Activated CD8-positive, alpha-beta T cell treated with anti-CD3 and anti-CD28 coated beads, Interleukin-2, amount 10 ng/mL, durations not matched to agents 7 days and 5 days (primary cell): ENCODE data around the gene ARMH1. TPM values are rescaled to one million over a fixed set of nuclear protein-coding genes. Genes with fewer than 3 reads are reported as not detected.
"Not testable (repeated sequence)": the region's sequence is repeated elsewhere in the genome, so short reads cannot be mapped to it uniquely, and the experiment has no call there.

ENCODE experiments used
- ATAC-seq: fragments of 150-1000 bp; cut with Tn5 transposase; one replicate; pipeline ENCODE4 v1.10.0; 2021; ENCODE audit warnings: moderate library complexity
- CTCF ChIA-PET: fragments of 350-600 bp; sonication (Branson Sonifier 250); formaldehyde crosslinking; loops from one replicate; lab custom pipeline; 2021; ENCODE audit warnings: antibody characterized with exemption; lab: Charles Lee
- POLR2A ChIA-PET: fragments of 350-600 bp; sonication (Branson Sonifier 250); formaldehyde crosslinking; loops from one replicate; lab custom pipeline; 2021; ENCODE audit warnings: antibody characterized with exemption; lab: Charles Lee
- DNase-seq: peaks from one replicate; pipeline ENCODE4 v3.0.0-alpha.2; 2020
- H3K27ac Mint-ChIP-seq: one replicate; pipeline ENCODE4 v1.8.0; 2021; ENCODE audit warnings: mild to moderate bottlenecking, mixed read lengths
- H3K27me3 Mint-ChIP-seq: one replicate; pipeline ENCODE4 v1.8.0; 2021; ENCODE audit warnings: low read depth, mixed read lengths
- H3K36me3 Mint-ChIP-seq: one replicate; pipeline ENCODE4 v1.8.0; 2021; ENCODE audit warnings: low read depth, mixed read lengths
- H3K4me1 Mint-ChIP-seq: one replicate; pipeline ENCODE4 v1.8.0; 2021; ENCODE audit warnings: low read depth, mixed read lengths
- H3K4me3 Mint-ChIP-seq: one replicate; pipeline ENCODE4 v1.8.0; 2021; ENCODE audit warnings: mild to moderate bottlenecking, mixed read lengths
- H3K9me3 Mint-ChIP-seq: one replicate; pipeline ENCODE4 v1.8.0; 2022; ENCODE audit warnings: mixed read lengths; ENCODE audit not compliant: insufficient read depth
- total RNA-seq, 2 experiments: library from RNA; stranded (reverse); gene quantifications; one replicate each; pipeline ENCODE4 v1.2.3, GENCODE V29; 2021

The ARMH1 gene
- total RNA-seq, 2 experiments from 2014 or later: 80.0 to 88.4 TPM

- POLR2A ChIA-PET: interaction anchor here (2.2 to 5.1 kb wide), 2 partner anchors 26 to 64 kb away, joined by 6 to 75 read pairs; no protein-coding TSS in a partner anchor
- no peak for ATAC-seq
- H3K36me3 Mint-ChIP-seq: no peaks in the 10 kb centered on the region
- no peak overlapping the region for H3K4me3 Mint-ChIP-seq
- CTCF ChIA-PET: interaction anchor here (0.9 to 2.8 kb wide), 7 partner anchors 8 to 43 kb away, joined by 3 to 19 read pairs (median 10); no protein-coding TSS in a partner anchor
- peak overlapping the region; percentile 57 for H3K27ac Mint-ChIP-seq
- peaks cover 31% of the 10 kb centered on the region for H3K4me1 Mint-ChIP-seq
- H3K27me3 Mint-ChIP-seq: peaks cover 4% of the 10 kb centered on the region
- no peak for DNase-seq
- no peaks in the 10 kb centered on the region for H3K9me3 Mint-ChIP-seq
Measured at GRCh38 chr1:44695671-44696070, 21.2 kb downstream of the ARMH1 start.

- Mint-ChIP-seq H3K36me3 (no peaks in the 10 kb centered on the region), H3K27ac (peak overlapping the region; percentile 89), H3K4me1 (peaks cover 31% of the 10 kb centered on the region), H3K9me3 (no peaks in the 10 kb centered on the region), H3K27me3 (peaks cover 4% of the 10 kb centered on the region), H3K4me3 (no peak overlapping the region)
- DNase-seq: no peak
- ATAC-seq: no peak
- ChIA-PET CTCF (interaction anchor here (0.7 to 2.8 kb wide), 14 partner anchors 8 to 89 kb away, joined by 3 to 19 read pairs (median 6); partner anchors contain the start of genes ARMH1, RNU5D-1 and TMEM53), POLR2A (interaction anchor here (0.6 to 5.1 kb wide), 6 partner anchors 12 to 85 kb away, joined by 3 to 75 read pairs (median 8); partner anchors contain the start of genes ARMH1, RNU5D-1 and TMEM53)
Measured at GRCh38 chr1:44696101-44696500, 21.6 kb downstream of the ARMH1 start.

DNA sequence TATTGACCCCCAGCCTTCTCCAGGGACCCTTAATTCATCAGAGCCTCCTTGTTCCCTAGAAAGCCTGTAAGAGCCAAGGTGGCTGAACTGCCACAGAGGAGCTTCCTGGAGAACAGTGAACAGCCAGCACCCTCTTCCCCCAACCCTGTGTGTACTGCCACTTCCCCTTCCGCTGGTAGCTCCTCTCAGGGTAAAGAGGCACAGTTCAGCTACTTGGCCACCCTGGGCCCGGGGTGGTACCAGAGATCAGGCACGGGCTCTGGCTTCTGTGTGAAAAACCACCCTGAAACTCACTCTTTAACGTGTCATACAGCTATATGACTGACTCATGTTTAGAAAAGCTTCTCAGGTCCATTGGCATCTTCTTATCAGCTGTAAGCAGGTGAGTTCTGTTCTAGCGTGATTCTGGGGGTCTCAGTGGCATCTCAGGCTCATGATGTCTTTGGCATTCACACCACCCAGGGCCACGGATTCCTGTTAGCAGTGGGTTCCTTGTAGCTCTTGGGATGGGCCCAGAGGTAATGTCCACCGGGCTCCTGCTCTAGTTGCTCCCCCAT lies 22.4 kb downstream of the ARMH1 start:
- DNase-seq (peak; percentile 71), ATAC-seq (peak; percentile 94)
- CTCF ChIA-PET: interaction anchor here (0.7 to 2.8 kb wide), 14 partner anchors 9 to 88 kb away, joined by 3 to 19 read pairs (median 6); partner anchors contain the start of genes ARMH1, RNU5D-1 and TMEM53
- Mint-ChIP-seq H3K27ac (peak overlapping the region; percentile 89), H3K4me3 (peak overlapping the region; percentile 42), H3K27me3 (no peaks in the 10 kb centered on the region), H3K9me3 (no peaks in the 10 kb centered on the region), H3K36me3 (no peaks in the 10 kb centered on the region), H3K4me1 (peaks cover 31% of the 10 kb centered on the region)
- POLR2A ChIA-PET: interaction anchor here (0.6 to 5.1 kb wide), 9 partner anchors 13 to 122 kb away, joined by 3 to 75 read pairs (median 5); partner anchors contain the start of genes ARMH1, RNU5D-1 and TMEM53

DNA sequence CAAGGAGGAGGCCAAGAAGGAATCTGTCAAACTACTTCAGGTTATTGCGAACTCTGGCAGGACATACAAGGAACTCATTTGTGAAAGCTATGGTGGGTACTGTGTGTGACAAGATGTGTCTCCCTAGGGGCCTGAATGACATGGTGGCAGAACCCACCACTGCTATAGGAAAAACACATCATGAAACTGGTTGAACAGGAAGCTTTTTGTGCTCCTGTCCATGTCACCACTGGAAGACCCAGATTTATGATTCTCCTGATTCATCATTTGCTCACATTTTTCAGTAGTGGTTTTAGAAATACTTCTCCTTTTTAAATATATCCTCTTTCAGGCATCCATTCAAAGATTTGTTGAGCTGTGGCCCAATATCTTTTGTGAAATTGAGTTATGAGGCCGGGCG lies 23.6 kb downstream of the ARMH1 start:
- Mint-ChIP-seq H3K36me3 (no peaks in the 10 kb centered on the region), H3K9me3 (no peaks in the 10 kb centered on the region), H3K27ac (no peak overlapping the region), H3K4me3 (no peak overlapping the region), H3K4me1 (peaks cover 31% of the 10 kb centered on the region), H3K27me3 (no peaks in the 10 kb centered on the region)
- ATAC-seq: no peak
- ChIA-PET POLR2A (interaction anchor here (5.1 kb wide), 1 partner anchor 24 kb away, joined by 75 read pairs; no protein-coding TSS in a partner anchor), CTCF (interaction anchor here (0.8 to 2.8 kb wide), 3 partner anchors 11 to 45 kb away, joined by 3 to 14 read pairs (median 10); no protein-coding TSS in a partner anchor)
- no peak for DNase-seq

DNA sequence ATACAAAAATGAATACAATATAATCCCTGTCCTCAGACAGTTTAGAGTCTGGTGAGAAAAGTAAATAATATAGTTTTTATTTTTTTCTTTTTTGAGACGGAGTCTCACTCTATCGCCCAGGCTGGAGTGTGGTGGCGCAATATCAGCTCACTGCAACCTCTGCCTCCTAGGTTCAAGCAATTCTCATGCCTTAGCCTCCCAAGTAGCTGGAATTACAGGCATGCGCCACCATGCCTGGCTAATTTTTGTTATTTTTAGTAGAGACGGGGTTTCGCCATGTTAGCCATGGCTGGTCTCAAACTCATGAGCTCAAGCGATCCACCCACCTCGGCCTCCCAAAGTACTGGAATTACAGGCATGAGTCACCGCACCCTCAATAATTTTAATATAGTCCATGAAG lies 24.9 kb downstream of the ARMH1 start:
- H3K27me3 Mint-ChIP-seq, H3K9me3 Mint-ChIP-seq, H3K36me3 Mint-ChIP-seq, ATAC-seq, H3K27ac Mint-ChIP-seq, H3K4me3 Mint-ChIP-seq, DNase-seq: not testable (repeated sequence)
- ChIA-PET CTCF (interaction anchor here (1.4 kb wide), 1 partner anchor 15 kb away, joined by 3 read pairs; no protein-coding TSS in a partner anchor), POLR2A (interaction anchor here (3.5 to 5.1 kb wide), 2 partner anchors 22 kb away, joined by 19 to 75 read pairs; no protein-coding TSS in a partner anchor)
- peaks cover 27% of the 10 kb centered on the region for H3K4me1 Mint-ChIP-seq

- no peak overlapping the region for H3K4me3 Mint-ChIP-seq
- ATAC-seq (no peak), DNase-seq (no peak)
- peaks cover 27% of the 10 kb centered on the region for H3K4me1 Mint-ChIP-seq
- no peaks in the 10 kb centered on the region for H3K9me3 Mint-ChIP-seq
- H3K27me3 Mint-ChIP-seq: no peaks in the 10 kb centered on the region
- ChIA-PET POLR2A (interaction anchor here (1.2 to 3.5 kb wide), 2 partner anchors 21 to 30 kb away, joined by 3 to 19 read pairs; partner anchors contain the start of gene RNU5D-1), CTCF (interaction anchor here (1.4 kb wide), 1 partner anchor 14 kb away, joined by 3 read pairs; no protein-coding TSS in a partner anchor)
- H3K36me3 Mint-ChIP-seq: no peaks in the 10 kb centered on the region
- H3K27ac Mint-ChIP-seq: no peak overlapping the region
Measured at GRCh38 chr1:44700573-44700972, 26.1 kb downstream of the ARMH1 start.

- Mint-ChIP-seq H3K36me3 (no peaks in the 10 kb centered on the region), H3K9me3 (no peaks in the 10 kb centered on the region), H3K4me3 (no peak overlapping the region), H3K27me3 (no peaks in the 10 kb centered on the region), H3K27ac (no peak overlapping the region), H3K4me1 (peaks cover 22% of the 10 kb centered on the region)
- ChIA-PET CTCF (no interaction called here), POLR2A (interaction anchor here (1.2 to 3.5 kb wide), 2 partner anchors 21 to 29 kb away, joined by 3 to 19 read pairs; partner anchors contain the start of gene RNU5D-1)
- no peak for ATAC-seq
- DNase-seq: no peak
Measured at GRCh38 chr1:44701141-44701573, 26.6 kb downstream of the ARMH1 start.

- no peak overlapping the region for H3K4me3 Mint-ChIP-seq
- H3K27ac Mint-ChIP-seq: no peak overlapping the region
- POLR2A ChIA-PET: interaction anchor here (0.9 to 2.2 kb wide), 3 partner anchors 16 to 32 kb away, joined by 3 to 18 read pairs (median 9); partner anchors contain the start of gene TMEM53
- H3K9me3 Mint-ChIP-seq: no peaks in the 10 kb centered on the region
- CTCF ChIA-PET: interaction anchor here (1.4 kb wide), 1 partner anchor 29 kb away, joined by 4 read pairs; no protein-coding TSS in a partner anchor
- DNase-seq: no peak
- no peak for ATAC-seq
- H3K36me3 Mint-ChIP-seq: no peaks in the 10 kb centered on the region
- peaks cover 16% of the 10 kb centered on the region for H3K4me1 Mint-ChIP-seq
- no peaks in the 10 kb centered on the region for H3K27me3 Mint-ChIP-seq
Measured at GRCh38 chr1:44705470-44705869, 31.0 kb downstream of the ARMH1 start.

GRCh38 chr1:44705938-44706337 lies 31.4 kb downstream of the ARMH1 start:
- no peaks in the 10 kb centered on the region for H3K9me3 Mint-ChIP-seq
- no peak overlapping the region for H3K4me3 Mint-ChIP-seq
- ATAC-seq (no peak), DNase-seq (no peak)
- H3K27ac Mint-ChIP-seq: no peak overlapping the region
- no peaks in the 10 kb centered on the region for H3K36me3 Mint-ChIP-seq
- POLR2A ChIA-PET: interaction anchor here (0.9 to 2.2 kb wide), 3 partner anchors 16 to 32 kb away, joined by 3 to 18 read pairs (median 9); partner anchors contain the start of gene TMEM53
- H3K27me3 Mint-ChIP-seq: peaks cover 2% of the 10 kb centered on the region
- peaks cover 16% of the 10 kb centered on the region for H3K4me1 Mint-ChIP-seq
- CTCF ChIA-PET: interaction anchor here (1.4 to 1.9 kb wide), 3 partner anchors 9 to 31 kb away, joined by 4 to 12 read pairs (median 6); partner anchors contain the start of genes ARMH1 and TMEM53

DNA sequence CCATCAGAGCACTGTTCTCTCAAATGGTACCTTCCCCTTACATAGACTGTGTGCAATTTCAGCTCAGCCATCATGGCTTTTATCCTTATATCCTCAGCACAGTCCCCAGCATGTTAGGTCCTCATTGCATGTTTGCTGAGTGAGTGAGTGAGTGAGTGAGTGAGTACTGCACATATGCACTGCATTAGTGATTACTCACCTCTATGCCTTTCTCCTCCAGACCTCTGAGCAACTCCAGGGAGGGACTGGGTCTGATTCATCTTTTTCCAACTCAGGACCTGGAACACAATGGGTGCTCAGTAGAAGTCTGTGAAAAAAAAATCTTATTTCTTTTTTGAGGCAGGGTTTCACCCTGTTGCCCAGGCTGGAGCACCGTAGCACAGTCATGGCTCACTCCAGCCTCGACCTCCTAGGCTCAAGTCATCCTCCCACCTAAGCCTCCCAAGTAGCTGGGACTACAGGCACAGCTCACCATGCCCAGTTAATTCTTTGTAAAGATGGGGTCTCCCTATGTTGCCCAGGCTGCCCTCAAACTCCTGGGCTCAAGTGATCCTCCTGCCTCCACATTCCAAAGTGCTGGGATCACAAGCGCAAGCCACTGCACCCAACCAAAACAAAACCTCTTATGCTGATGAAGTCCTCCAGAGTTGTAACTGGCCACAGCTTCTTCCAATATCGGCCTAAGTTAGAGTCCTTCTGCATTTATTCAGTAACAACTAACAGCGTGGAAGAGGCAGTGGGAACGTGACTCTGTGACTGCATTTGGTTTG lies 32.8 kb downstream of the ARMH1 start:
- CTCF ChIA-PET: interaction anchor here (0.8 to 1.9 kb wide), 7 partner anchors 11 to 113 kb away, joined by 3 to 12 read pairs (median 4); partner anchors contain the start of genes ARMH1 and TMEM53
- ATAC-seq: no peak
- peaks cover 16% of the 10 kb centered on the region for H3K4me1 Mint-ChIP-seq
- no peak for DNase-seq
- no peaks in the 10 kb centered on the region for H3K9me3 Mint-ChIP-seq
- no peak overlapping the region for H3K4me3 Mint-ChIP-seq
- no peak overlapping the region for H3K27ac Mint-ChIP-seq
- POLR2A ChIA-PET: interaction anchor here (2.0 to 2.2 kb wide), 2 partner anchors 14 to 23 kb away, joined by 9 to 18 read pairs; no protein-coding TSS in a partner anchor
- peaks cover 5% of the 10 kb centered on the region for H3K27me3 Mint-ChIP-seq
- no peaks in the 10 kb centered on the region for H3K36me3 Mint-ChIP-seq
